Activated CD4-positive, alpha-beta T cell treated with anti-CD3 and anti-CD28 coated beads, Interleukin-2, amount 10 ng/mL, durations not matched to agents 7 days and 5 days (primary cell): ENCODE measurements around the gene SPRED2. TPM values are rescaled to one million over a fixed set of nuclear protein-coding genes. Genes with fewer than 3 reads are reported as not detected.

Experiments
- CTCF ChIA-PET: fragments of 350-600 bp; sonication (Branson Sonifier 250); formaldehyde crosslinking; loops from one replicate; lab custom pipeline; 2021; ENCODE audit warnings: antibody characterized with exemption; lab: Charles Lee
- POLR2A ChIA-PET: fragments of 350-600 bp; sonication (Branson Sonifier 250); formaldehyde crosslinking; loops from one replicate; lab custom pipeline; 2021; ENCODE audit warnings: antibody characterized with exemption; lab: Charles Lee
- DNase-seq: peaks from one replicate; pipeline ENCODE4 v3.0.0-alpha.2; 2020
- H3K27ac Mint-ChIP-seq: one replicate; pipeline ENCODE4 v1.8.0; 2021; ENCODE audit warnings: mild to moderate bottlenecking, moderate library complexity, mixed read lengths
- H3K27me3 Mint-ChIP-seq: one replicate; pipeline ENCODE4 v1.8.0; 2021; ENCODE audit warnings: mixed read lengths
- H3K36me3 Mint-ChIP-seq: one replicate; pipeline ENCODE4 v1.8.0; 2021; ENCODE audit warnings: low read depth, mixed read lengths
- H3K4me1 Mint-ChIP-seq: one replicate; pipeline ENCODE4 v1.8.0; 2021; ENCODE audit warnings: mixed read lengths
- H3K4me3 Mint-ChIP-seq: one replicate; pipeline ENCODE4 v1.8.0; 2021; ENCODE audit warnings: mild to moderate bottlenecking, moderate library complexity, mixed read lengths
- H3K9me3 Mint-ChIP-seq: one replicate; pipeline ENCODE4 v1.8.0; 2021; ENCODE audit warnings: mixed read lengths
- total RNA-seq, 2 experiments: library from RNA; stranded (reverse); gene quantifications; one replicate each; pipeline ENCODE4 v1.2.3, GENCODE V29; 2021

SPRED2 gene
- total RNA-seq, 2 experiments from 2014 or later = 6.2 to 8.1 TPM

- no peaks in the 10 kb centered on the region for H3K9me3 Mint-ChIP-seq
- peaks cover 18% of the 10 kb centered on the region for H3K27me3 Mint-ChIP-seq
- H3K4me1 Mint-ChIP-seq = no peaks in the 10 kb centered on the region
- no peak overlapping the region for H3K27ac Mint-ChIP-seq
- no peak overlapping the region for H3K4me3 Mint-ChIP-seq
- H3K36me3 Mint-ChIP-seq = no peaks in the 10 kb centered on the region
- CTCF ChIA-PET = no interaction called here
- POLR2A ChIA-PET = no interaction called here
- no peak for DNase-seq
Measured at GRCh38 chr2:65464604-65465003, 32.2 kb upstream of the SPRED2 start.

GRCh38 chr2:65458999-65459398 lies 26.6 kb upstream of the SPRED2 start:
- POLR2A ChIA-PET = no interaction called here
- DNase-seq = no peak
- H3K9me3 Mint-ChIP-seq = no peaks in the 10 kb centered on the region
- H3K27me3 Mint-ChIP-seq = peaks cover 48% of the 10 kb centered on the region
- no peaks in the 10 kb centered on the region for H3K4me1 Mint-ChIP-seq
- no peaks in the 10 kb centered on the region for H3K36me3 Mint-ChIP-seq
- CTCF ChIA-PET = no interaction called here
- no peak overlapping the region for H3K27ac Mint-ChIP-seq
- no peak overlapping the region for H3K4me3 Mint-ChIP-seq

DNA sequence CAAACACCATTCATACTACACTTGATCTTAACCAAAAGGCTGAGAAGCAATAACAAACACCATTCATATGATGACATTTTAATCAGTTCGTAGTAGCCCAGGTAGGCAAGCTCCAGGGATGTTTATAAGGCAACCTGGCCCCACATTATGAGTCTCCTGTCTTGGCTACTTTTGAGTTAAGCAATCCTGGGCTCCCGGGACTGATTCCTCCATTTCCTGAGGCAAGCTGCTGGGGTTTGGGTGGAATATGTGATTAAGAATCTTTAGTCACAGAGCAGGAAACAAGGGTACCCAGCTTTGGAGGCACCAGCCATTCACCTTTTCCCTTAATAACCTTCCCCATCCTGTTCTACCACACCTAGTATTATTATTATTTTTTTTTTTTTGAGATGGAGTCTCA lies 24.5 kb upstream of the SPRED2 start:
- DNase-seq = no peak
- H3K27me3 Mint-ChIP-seq = peaks cover 48% of the 10 kb centered on the region
- H3K27ac Mint-ChIP-seq = no peak overlapping the region
- H3K9me3 Mint-ChIP-seq = no peaks in the 10 kb centered on the region
- H3K36me3 Mint-ChIP-seq = no peaks in the 10 kb centered on the region
- ChIA-PET POLR2A (no interaction called here), CTCF (no interaction called here)
- H3K4me3 Mint-ChIP-seq = no peak overlapping the region
- no peaks in the 10 kb centered on the region for H3K4me1 Mint-ChIP-seq

DNA sequence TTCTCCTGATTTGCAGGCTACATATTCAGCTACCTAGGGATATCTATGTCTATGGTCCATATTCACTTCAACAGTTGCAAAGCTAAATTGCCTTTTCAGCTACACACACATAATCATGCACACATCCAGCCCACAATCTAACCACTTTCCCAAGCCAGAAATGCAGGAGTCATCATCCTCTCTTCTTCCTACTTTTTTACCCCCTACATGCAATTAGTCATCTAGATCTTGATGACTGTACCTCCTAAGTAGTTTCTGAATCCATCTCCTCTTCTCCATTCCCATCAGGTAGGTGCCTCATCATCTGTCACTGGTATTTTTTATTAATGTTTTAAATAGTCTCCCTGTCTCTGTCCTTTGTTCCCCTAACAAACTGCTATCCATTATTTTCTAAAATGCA lies 23.7 kb upstream of the SPRED2 start:
- Mint-ChIP-seq H3K4me3 (no peak overlapping the region), H3K36me3 (no peaks in the 10 kb centered on the region), H3K4me1 (no peaks in the 10 kb centered on the region), H3K9me3 (no peaks in the 10 kb centered on the region), H3K27ac (no peak overlapping the region), H3K27me3 (peaks cover 50% of the 10 kb centered on the region)
- no peak for DNase-seq
- ChIA-PET POLR2A (no interaction called here), CTCF (no interaction called here)

GRCh38 chr2:65453916-65454315 lies 21.5 kb upstream of the SPRED2 start:
- H3K27me3 Mint-ChIP-seq = peaks cover 45% of the 10 kb centered on the region
- no peaks in the 10 kb centered on the region for H3K4me1 Mint-ChIP-seq
- H3K36me3 Mint-ChIP-seq = no peaks in the 10 kb centered on the region
- H3K27ac Mint-ChIP-seq = no peak overlapping the region
- no peak for DNase-seq
- ChIA-PET CTCF (interaction anchor here (0.5 to 0.6 kb wide), 2 partner anchors 283 to 1686 kb away, joined by 3 read pairs; no protein-coding TSS in a partner anchor), POLR2A (no interaction called here)
- no peak overlapping the region for H3K4me3 Mint-ChIP-seq
- H3K9me3 Mint-ChIP-seq = no peaks in the 10 kb centered on the region

DNA sequence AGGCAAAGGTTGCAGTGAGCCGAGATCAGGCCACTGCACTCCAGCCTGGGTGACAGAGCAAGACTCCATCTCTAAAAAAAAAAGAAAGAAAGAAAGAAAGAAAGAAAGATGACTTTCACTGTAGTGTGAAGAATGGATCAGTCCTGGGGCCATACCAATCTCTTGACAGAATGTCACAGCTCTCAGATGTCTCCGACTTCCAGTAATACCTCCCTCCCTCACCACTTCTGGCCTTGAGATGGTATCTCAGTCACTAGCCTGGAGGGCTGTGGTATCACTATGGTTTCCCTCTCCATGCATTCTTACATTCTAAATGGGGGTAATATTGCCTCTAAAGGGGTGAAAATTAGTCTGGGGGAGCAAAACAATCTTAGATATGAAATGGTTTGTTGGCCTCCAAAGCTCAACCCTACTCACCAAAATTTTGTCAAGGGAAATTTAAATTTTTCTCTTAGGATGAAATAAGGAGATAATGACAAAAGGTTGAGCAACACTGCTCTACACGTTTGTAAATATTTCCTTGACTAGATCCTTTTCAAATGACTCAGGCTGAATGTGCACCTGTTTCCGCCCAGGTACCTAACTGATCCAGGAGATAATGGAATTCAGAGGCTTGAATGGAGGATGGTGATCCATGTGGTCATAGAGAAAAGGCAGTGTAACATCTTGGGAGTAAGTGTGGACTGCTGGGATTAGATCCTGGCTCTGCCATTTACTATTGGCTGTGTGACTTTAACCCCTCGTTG lies 19.9 kb upstream of the SPRED2 start:
- DNase-seq = no peak
- H3K36me3 Mint-ChIP-seq = no peaks in the 10 kb centered on the region
- H3K4me1 Mint-ChIP-seq = no peaks in the 10 kb centered on the region
- POLR2A ChIA-PET = no interaction called here
- no peaks in the 10 kb centered on the region for H3K9me3 Mint-ChIP-seq
- peaks cover 49% of the 10 kb centered on the region for H3K27me3 Mint-ChIP-seq
- H3K4me3 Mint-ChIP-seq = no peak overlapping the region
- CTCF ChIA-PET = no interaction called here
- H3K27ac Mint-ChIP-seq = no peak overlapping the region

GRCh38 chr2:65450810-65451209 lies 18.4 kb upstream of the SPRED2 start:
- ChIA-PET POLR2A (no interaction called here), CTCF (no interaction called here)
- no peaks in the 10 kb centered on the region for H3K36me3 Mint-ChIP-seq
- DNase-seq = no peak
- H3K27ac Mint-ChIP-seq = no peak overlapping the region
- H3K27me3 Mint-ChIP-seq = peaks cover 44% of the 10 kb centered on the region
- H3K4me1 Mint-ChIP-seq = no peaks in the 10 kb centered on the region
- H3K9me3 Mint-ChIP-seq = no peaks in the 10 kb centered on the region
- no peak overlapping the region for H3K4me3 Mint-ChIP-seq

DNA sequence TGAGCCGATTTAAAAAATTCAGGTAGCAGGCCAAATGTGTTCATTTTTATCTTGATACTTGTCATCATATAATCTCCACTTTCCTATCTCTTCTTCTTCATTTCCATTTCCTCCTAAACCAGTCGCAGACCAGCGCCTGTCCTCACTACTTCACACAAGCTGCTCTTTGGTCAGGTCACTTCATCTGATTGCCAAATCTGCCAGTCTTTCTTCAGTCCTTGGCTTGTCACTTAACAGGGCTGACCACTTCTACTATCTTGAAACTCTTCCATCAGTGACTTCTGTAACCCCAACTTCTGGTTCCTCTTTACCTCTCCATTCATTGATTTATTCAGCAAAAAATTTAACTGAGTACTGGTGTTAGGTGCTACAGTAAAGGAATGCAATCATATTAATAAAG lies 18.0 kb upstream of the SPRED2 start:
- ChIA-PET POLR2A (interaction anchor here (0.7 kb wide), 1 partner anchor 86 kb away, joined by 3 read pairs; no protein-coding TSS in a partner anchor), CTCF (no interaction called here)
- Mint-ChIP-seq H3K27me3 (peaks cover 40% of the 10 kb centered on the region), H3K27ac (no peak overlapping the region), H3K9me3 (no peaks in the 10 kb centered on the region), H3K36me3 (no peaks in the 10 kb centered on the region), H3K4me1 (no peaks in the 10 kb centered on the region), H3K4me3 (no peak overlapping the region)
- DNase-seq = no peak

DNA sequence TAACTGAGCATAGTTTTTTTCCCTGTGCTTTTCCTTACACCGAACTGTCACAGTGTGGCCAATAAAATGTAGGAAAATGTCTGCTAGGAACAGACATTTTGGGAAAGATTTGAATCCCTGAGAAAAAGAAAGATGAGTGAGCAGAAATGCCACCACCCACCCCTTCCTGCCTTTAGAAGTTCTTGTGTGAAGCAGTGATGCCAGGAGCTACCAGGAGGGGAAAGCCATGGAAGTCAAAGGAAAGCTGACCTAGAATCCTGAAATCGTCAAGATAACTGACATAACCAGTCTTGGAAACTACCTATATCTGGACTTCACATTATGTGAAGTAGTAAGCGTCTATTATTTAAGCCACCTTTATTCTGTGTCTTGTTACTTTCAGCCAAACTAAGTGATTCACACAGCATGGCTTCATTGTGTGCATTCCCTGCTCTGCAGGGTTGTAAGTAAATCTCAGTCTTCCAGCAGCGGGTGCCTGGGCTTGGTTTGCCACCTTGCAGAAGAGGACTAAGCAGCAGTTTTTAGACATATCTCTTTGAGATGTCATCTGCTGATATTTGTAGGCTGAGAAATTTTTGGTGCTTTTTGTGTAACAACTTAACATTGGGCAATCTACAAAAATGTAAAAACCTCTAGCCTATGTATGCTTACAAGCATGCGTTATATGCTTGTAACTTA lies 11.2 kb upstream of the SPRED2 start:
- POLR2A ChIA-PET = no interaction called here
- Mint-ChIP-seq H3K4me1 (no peaks in the 10 kb centered on the region), H3K27ac (no peak overlapping the region), H3K27me3 (peaks cover 36% of the 10 kb centered on the region), H3K36me3 (no peaks in the 10 kb centered on the region), H3K9me3 (no peaks in the 10 kb centered on the region), H3K4me3 (no peak overlapping the region)
- CTCF ChIA-PET = no interaction called here
- no peak for DNase-seq

DNA sequence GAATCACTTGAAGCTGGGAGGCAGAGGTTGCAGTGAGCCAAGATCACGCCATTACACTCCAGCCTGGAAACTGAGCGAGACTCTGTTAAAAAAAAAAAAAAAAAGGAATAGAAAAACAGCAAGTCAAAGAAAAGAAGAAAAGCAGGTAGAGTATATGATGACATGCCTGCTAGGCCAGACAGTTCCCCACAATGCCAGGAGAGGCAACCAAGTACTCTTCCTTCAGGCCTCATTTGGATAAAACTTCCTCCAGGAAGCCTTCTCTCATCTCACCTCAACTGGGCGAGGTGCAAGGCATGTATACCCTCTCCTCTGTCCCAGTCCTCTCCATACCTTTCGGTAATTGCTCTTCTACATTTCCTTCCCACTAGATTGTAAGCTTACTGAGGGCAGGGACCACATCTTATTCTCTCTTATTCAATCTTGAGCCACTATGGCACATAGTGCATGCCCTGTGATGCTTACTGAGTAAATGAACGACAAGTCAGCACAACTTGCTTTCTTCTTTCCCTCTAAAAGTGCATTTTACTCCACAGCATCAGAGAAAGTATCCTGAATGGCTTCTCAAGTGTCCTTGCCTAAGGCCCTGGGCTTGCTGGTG lies 10.1 kb upstream of the SPRED2 start:
- Mint-ChIP-seq H3K27ac (no peak overlapping the region), H3K4me3 (no peak overlapping the region), H3K4me1 (no peaks in the 10 kb centered on the region), H3K27me3 (peaks cover 35% of the 10 kb centered on the region), H3K36me3 (no peaks in the 10 kb centered on the region), H3K9me3 (no peaks in the 10 kb centered on the region)
- ChIA-PET CTCF (no interaction called here), POLR2A (no interaction called here)
- no peak for DNase-seq

DNA sequence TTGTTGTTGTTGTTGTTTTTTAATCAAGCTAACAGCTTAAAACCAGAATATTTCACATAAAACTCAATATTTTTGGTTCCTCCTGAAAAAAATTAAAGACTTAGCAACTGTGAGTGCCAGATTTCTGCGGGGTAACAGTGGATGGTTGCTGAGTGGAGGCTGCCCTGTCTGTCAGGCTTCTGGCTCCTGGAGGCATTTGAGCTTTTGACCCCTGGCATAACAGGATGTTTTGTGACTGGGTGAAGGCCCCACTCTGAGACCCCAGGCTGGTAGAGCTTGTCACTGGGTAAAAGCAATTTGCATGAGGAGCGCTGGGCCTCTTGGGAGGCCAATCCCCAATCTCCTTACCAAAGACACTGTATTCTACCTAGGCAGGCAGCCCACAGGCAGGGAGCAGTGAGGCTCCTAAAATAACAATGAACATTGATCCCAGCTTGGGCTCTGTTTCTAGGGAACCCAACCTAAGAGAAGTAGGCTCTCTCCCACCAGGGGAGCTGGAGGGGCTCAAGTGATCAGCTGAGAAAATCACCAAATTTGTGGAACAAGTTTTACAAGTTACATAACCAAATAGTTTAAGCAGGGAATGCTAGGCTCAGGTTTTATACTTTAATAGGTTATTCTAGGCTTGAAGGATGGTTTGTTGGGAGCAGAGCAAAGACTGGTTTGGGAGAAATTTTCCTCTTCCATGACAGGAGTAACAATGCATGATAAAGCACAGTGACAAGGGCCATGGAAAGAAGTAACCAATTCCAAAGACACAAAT lies 5.9 kb upstream of the SPRED2 start:
- H3K9me3 Mint-ChIP-seq = no peaks in the 10 kb centered on the region
- POLR2A ChIA-PET = no interaction called here
- DNase-seq = no peak
- peaks cover 12% of the 10 kb centered on the region for H3K4me1 Mint-ChIP-seq
- no peak overlapping the region for H3K4me3 Mint-ChIP-seq
- H3K27me3 Mint-ChIP-seq = peaks cover 57% of the 10 kb centered on the region
- H3K27ac Mint-ChIP-seq = no peak overlapping the region
- H3K36me3 Mint-ChIP-seq = no peaks in the 10 kb centered on the region
- CTCF ChIA-PET = interaction anchor here (0.6 kb wide), 1 partner anchor 103 kb away, joined by 3 read pairs; no protein-coding TSS in a partner anchor

DNA sequence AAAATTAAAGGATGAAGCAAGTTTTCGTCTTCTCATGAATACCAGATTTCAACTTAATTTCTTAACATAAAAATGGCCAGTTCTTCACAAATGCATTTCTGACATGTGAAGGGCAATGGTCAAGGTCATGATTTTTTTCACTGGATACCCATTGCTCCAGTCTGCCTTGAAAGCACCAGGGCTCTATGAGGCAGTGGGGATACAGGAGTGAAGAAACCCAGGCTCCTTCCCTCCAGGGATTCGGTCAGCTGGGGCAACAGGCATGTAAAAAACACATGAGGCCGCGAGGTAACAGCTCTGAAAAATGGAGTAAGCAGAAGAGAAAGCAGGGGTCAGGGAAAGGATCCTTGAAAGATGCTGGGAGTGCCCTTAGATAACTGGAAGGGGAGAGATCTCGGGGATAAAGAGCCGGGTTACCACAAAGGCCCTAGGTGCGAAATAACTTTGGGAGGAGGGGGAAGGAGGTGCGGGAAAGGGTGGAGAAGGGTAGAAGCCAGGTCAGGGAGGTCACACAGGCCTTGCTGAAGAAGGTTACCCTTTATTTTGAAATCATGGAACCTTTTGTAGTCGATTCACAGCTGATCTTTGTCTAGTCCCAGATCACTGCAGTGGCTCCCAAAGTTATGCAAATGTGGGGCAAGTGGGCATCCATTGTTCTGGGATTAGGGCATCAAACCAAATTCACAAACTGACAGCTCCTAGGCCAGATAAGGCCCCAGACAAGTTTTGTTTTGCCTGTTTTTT lies 5.2 kb upstream of the SPRED2 start:
- Mint-ChIP-seq H3K9me3 (no peaks in the 10 kb centered on the region), H3K4me3 (no peak overlapping the region), H3K27ac (no peak overlapping the region), H3K36me3 (no peaks in the 10 kb centered on the region), H3K27me3 (peaks cover 56% of the 10 kb centered on the region), H3K4me1 (peaks cover 15% of the 10 kb centered on the region)
- DNase-seq = no peak
- POLR2A ChIA-PET = no interaction called here
- CTCF ChIA-PET = interaction anchor here (0.6 to 1.9 kb wide), 4 partner anchors 30 to 482 kb away, joined by 3 to 4 read pairs (median 3); no protein-coding TSS in a partner anchor
